Measurements from ENCODE around the gene THEM4.

- no peak for TF ChIP-seq CTCF (conservative IDR thresholded peaks at IDR 0.05; ENCODE audit: low read depth in 2 of 2)
- TF ChIP-seq CREB1 (CRISPR knock-in tag; IDR thresholded peaks at IDR 0.05; ENCODE audit: low read depth) = no peak
- TF ChIP-seq POLR2AphosphoS5 (IDR thresholded peaks at IDR 0.05; ENCODE audit: low read depth) = no peak
- TF ChIP-seq ZNF114 (CRISPR knock-in tag; IDR thresholded peaks at IDR 0.05) = no peak
- TF ChIP-seq EZH2 (IDR thresholded peaks at IDR 0.05; ENCODE audit: low read depth, unreplicated experiment) = no peak
These were observed 35.7 kb upstream of the THEM4 start for GRCh38 chr1:151944857-151945575.
